Gastroesophageal sphincter (tissue), 3 donors: ENCODE measurements around the gene ILF3.

Experiments
- POLR2A ChIP-seq, 2 donors: fragments of 450-650 bp; IDR thresholded peaks; one replicate each; pipeline ENCODE4 v1.6.1; 2017; ENCODE audit warnings: antibody characterized with exemption in 2 of 2, mild to moderate bottlenecking in 2 of 2, moderate library complexity in 1 of 2
- POLR2AphosphoS5 ChIP-seq: sonication (generic); formaldehyde crosslinking; IDR thresholded peaks from one replicate; pipeline ENCODE4 v1.6.1; 2017; ENCODE audit warnings: antibody characterized with exemption
- TF ChIP-seq, protein P1 (sequence below), 4 experiments: fragments of 200-600 bp in 2 of 4; fragments of 450-650 bp in 2 of 4; sonication (generic) in 1 of 4; IDR thresholded peaks; one replicate each; pipeline ENCODE4 v1.5.1; 2017 to 2019; ENCODE audit warnings: antibody characterized with exemption in 4 of 4, mild to moderate bottlenecking in 2 of 4, moderate library complexity in 2 of 4

DNA sequence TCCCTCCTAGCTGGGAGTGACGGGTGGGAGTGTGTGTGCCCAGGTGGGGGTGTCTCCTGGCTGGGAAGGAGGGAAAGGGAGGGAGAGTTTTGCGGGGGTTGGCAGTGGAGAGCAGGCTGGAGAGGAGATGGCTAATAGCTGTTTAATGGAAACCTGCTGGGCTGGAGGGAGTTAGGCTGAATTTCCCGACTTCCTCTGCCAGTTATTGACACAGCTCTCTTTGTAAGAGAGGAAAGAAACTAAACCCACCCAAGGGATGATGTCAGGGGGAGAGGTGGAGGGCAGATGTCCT lies 10.2 kb upstream of the ILF3 start:
- TF ChIP-seq, protein P1, sequence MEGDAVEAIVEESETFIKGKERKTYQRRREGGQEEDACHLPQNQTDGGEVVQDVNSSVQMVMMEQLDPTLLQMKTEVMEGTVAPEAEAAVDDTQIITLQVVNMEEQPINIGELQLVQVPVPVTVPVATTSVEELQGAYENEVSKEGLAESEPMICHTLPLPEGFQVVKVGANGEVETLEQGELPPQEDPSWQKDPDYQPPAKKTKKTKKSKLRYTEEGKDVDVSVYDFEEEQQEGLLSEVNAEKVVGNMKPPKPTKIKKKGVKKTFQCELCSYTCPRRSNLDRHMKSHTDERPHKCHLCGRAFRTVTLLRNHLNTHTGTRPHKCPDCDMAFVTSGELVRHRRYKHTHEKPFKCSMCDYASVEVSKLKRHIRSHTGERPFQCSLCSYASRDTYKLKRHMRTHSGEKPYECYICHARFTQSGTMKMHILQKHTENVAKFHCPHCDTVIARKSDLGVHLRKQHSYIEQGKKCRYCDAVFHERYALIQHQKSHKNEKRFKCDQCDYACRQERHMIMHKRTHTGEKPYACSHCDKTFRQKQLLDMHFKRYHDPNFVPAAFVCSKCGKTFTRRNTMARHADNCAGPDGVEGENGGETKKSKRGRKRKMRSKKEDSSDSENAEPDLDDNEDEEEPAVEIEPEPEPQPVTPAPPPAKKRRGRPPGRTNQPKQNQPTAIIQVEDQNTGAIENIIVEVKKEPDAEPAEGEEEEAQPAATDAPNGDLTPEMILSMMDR (IDR thresholded peaks at IDR 0.05): no peak
- no peak for TF ChIP-seq POLR2AphosphoS5
- TF ChIP-seq POLR2A (IDR thresholded peaks at IDR 0.05): no peak
